ENCODE data around the gene SLAMF8.

The SLAMF8 gene

DNA sequence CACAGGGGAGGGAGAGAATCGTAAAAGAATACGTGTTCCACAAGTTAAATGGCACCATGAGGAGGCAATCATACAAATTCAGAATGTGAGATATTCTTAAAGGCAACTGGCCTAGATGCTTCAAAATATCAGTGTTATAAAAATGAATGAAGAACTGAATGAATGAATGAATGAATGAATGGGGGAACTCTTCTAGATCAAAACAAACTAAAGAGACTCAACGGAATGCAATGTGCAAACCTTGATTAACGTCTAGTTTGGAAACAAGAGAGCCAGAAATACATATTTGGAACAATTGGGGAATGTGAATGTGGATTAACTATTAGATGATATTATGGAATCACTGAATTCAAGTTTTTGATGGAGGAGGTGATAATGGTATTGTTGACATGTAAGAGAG lies 56.5 kb downstream of the SLAMF8 start:
- Mint-ChIP-seq H3K27ac (no peak overlapping the region), H3K4me1 (ENCODE audit: low read depth) (no peaks in the 10 kb centered on the region), H3K27me3 (no peaks in the 10 kb centered on the region), H3K9me3 (no peaks in the 10 kb centered on the region), H3K4me3 (no peak overlapping the region), H3K36me3 (ENCODE audit: low read depth) (no peaks in the 10 kb centered on the region)
- DNase-seq = no peak

DNA sequence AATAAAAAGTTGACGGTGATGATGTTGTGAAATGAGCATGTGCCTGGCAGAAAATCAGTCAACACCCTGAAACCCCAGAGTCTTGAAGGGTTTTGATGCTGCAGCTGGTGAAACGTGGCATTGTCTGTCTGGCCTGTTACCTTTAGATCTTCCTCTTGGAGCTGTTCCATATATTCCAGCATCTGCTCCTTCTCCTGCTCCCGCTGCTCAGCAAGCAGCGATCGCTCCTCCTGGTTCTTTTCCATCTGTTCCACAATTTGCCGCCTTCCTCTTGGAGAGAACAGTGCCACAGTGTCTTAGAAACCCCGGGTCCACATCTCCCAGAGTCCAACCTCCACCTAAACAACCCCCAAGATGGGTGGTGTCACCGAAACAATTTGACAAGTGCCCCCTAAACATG lies 57.6 kb downstream of the SLAMF8 start:
- no peaks in the 10 kb centered on the region for H3K27me3 Mint-ChIP-seq
- DNase-seq = no peak
- no peaks in the 10 kb centered on the region for H3K9me3 Mint-ChIP-seq
- no peak overlapping the region for H3K27ac Mint-ChIP-seq
- H3K4me1 Mint-ChIP-seq (ENCODE audit: low read depth) = peaks cover 2% of the 10 kb centered on the region
- no peaks in the 10 kb centered on the region for H3K36me3 Mint-ChIP-seq (ENCODE audit: low read depth)
- H3K4me3 Mint-ChIP-seq = no peak overlapping the region

Measured in activated T-cell treated with anti-CD3 and anti-CD28 coated beads, Interleukin-2, amount 50 U/mL, for 24 hours (primary cell).